RWPE2 (cell line): ENCODE data around the gene HOTAIR.

Experiments
- ATAC-seq: fragments of 200-7000 bp; cut with Tn5 transposase; 3 replicates; pipeline ENCODE4 v1.9.1; 2021; ENCODE audit warnings: low read depth
- DNase-seq: peaks from one replicate; pipeline ENCODE4 v3.0.0-alpha.2; 2020; ENCODE audit warnings: low spot score
- H3K27ac ChIP-seq: fragments of 450-650 bp; 2 replicates; pipeline ENCODE4 v1.5.1; 2017; ENCODE audit warnings: mild to moderate bottlenecking; ENCODE audit not compliant: poor library complexity, severe bottlenecking
- H3K27me3 ChIP-seq: fragments of 250-450 bp; sonication (Bioruptor Pico); 2 replicates; pipeline ENCODE4 v1.5.1; 2021; ENCODE audit warnings: mild to moderate bottlenecking, moderate library complexity; ENCODE audit not compliant: insufficient read depth, poor library complexity, severe bottlenecking
- H3K36me3 ChIP-seq: fragments of 250-450 bp; sonication (Bioruptor Pico); 2 replicates; pipeline ENCODE4 v1.5.1; 2020; ENCODE audit warnings: low read depth, mild to moderate bottlenecking, moderate library complexity
- H3K4me1 ChIP-seq: fragments of 250-450 bp; sonication (Bioruptor Pico); 2 replicates; pipeline ENCODE4 v1.5.1; 2021; ENCODE audit warnings: mild to moderate bottlenecking, moderate library complexity; ENCODE audit not compliant: insufficient read depth, poor library complexity, severe bottlenecking
- H3K4me3 ChIP-seq: fragments of 250-450 bp; sonication (Bioruptor Pico); 2 replicates; pipeline ENCODE4 v1.5.1; 2021; ENCODE audit warnings: mild to moderate bottlenecking, moderate library complexity; ENCODE audit not compliant: severe bottlenecking
- H3K9me3 ChIP-seq: fragments of 250-450 bp; sonication (Bioruptor Pico); 2 replicates; pipeline ENCODE4 v1.5.1; 2021; ENCODE audit warnings: mild to moderate bottlenecking, moderate library complexity; ENCODE audit not compliant: severe bottlenecking
- TF ChIP-seq, protein P1 (sequence below): fragments of 450-650 bp; IDR thresholded peaks from one replicate; pipeline ENCODE4 v1.5.1; 2017; ENCODE audit warnings: mild to moderate bottlenecking, moderate library complexity; ENCODE audit not compliant: poor library complexity, severe bottlenecking

Gene HOTAIR

DNA sequence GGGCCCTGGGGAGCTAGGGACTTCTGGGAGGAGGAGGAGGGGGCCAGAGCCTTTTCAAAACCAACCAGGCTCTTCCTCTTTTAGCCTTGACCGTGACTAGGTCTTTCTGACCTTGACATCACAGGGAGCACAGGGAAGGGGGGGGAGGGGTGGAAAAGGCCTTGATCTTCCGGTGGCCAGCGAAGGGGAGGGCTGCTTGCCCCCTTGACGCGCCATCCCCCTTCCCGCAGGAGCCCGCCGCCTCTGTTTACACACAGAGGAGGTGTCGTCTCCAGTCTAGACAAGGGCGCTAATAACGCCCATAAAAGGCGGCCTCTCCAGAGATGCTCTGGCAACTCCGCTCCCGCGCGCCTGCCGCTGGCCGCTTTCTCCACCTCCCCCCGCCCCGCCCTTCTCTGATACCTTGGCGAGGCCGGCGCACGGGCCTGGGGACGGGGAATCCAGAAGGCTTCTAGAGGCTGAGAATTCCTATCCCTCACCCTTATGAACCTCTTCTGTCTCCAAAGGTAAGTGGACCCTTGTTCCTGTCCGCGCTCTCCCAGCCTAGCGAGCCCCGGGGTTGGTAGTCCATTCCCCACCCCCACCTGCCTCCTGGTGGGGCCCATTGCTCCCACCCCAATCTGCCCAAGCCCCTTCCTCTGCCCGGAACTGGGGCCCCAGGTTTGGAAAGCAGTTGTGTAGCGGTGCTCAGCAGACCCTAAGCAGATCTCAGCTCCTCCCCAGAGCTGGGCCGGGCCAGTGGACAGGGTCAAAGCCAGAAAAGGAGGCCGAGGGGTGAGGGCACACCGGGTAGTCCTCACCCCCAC is 24.9 kb downstream of the HOTAIR start:
- no peaks in the 10 kb centered on the region for H3K36me3 ChIP-seq
- TF ChIP-seq, protein P1, sequence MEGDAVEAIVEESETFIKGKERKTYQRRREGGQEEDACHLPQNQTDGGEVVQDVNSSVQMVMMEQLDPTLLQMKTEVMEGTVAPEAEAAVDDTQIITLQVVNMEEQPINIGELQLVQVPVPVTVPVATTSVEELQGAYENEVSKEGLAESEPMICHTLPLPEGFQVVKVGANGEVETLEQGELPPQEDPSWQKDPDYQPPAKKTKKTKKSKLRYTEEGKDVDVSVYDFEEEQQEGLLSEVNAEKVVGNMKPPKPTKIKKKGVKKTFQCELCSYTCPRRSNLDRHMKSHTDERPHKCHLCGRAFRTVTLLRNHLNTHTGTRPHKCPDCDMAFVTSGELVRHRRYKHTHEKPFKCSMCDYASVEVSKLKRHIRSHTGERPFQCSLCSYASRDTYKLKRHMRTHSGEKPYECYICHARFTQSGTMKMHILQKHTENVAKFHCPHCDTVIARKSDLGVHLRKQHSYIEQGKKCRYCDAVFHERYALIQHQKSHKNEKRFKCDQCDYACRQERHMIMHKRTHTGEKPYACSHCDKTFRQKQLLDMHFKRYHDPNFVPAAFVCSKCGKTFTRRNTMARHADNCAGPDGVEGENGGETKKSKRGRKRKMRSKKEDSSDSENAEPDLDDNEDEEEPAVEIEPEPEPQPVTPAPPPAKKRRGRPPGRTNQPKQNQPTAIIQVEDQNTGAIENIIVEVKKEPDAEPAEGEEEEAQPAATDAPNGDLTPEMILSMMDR, result no peak
- no peak for DNase-seq
- H3K4me1 ChIP-seq, result no peaks in the 10 kb centered on the region
- no peak overlapping the region for H3K27ac ChIP-seq
- H3K9me3 ChIP-seq, result no peaks in the 10 kb centered on the region
- peaks cover 84% of the 10 kb centered on the region for H3K27me3 ChIP-seq
- H3K4me3 ChIP-seq, result no peak overlapping the region
- ATAC-seq, result no peak

DNA sequence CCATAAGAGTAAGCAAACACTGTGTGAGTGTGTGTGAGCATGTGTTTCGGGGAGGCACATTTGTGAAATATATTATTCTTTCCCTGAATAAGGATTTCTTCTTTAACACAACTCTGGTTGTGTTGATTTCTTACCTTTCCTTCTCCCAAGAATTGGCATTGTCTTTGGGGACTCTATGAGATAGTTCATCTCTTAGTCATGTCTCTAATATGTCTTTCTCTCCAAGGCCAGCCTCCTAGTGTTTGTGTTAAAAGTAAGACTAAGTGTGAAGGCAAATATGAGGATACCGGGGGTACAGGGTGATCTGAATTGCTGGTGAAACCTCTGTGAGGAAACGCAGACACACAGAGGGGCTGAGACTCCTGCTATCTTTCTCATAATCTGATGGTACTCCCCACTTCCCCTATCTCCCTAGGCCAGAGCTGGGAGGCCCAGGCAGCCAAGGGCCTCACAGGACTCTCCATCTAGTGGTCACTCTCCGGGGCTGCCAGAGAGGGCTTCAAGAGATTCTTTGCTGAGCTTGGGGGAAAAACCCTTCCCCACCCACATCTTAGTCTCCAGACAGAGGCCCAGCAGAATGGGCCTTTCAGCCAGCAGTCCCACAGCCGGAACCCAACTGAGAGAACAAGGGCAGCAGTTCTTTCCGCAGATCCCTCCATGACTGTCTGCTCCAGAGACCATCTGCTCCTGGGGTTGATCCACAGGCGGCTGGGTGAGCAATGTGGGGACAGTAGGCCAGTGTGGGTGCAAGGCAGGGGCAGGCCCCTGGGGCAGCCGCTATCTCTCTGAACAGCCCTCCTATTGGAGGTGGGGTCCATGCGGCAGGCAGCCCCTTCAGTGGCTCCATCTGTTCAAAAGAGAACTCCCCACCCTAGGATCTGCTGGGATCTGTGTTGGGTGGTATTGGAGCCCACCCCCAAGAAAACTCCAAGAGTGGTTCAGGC is 25.8 kb downstream of the HOTAIR start:
- peaks cover 84% of the 10 kb centered on the region for H3K27me3 ChIP-seq
- no peak overlapping the region for H3K4me3 ChIP-seq
- H3K9me3 ChIP-seq, result no peaks in the 10 kb centered on the region
- H3K36me3 ChIP-seq, result no peaks in the 10 kb centered on the region
- H3K27ac ChIP-seq, result no peak overlapping the region
- DNase-seq (no peak), ATAC-seq (no peak)
- H3K4me1 ChIP-seq, result no peaks in the 10 kb centered on the region
- TF ChIP-seq, protein P1, result no peak

DNA sequence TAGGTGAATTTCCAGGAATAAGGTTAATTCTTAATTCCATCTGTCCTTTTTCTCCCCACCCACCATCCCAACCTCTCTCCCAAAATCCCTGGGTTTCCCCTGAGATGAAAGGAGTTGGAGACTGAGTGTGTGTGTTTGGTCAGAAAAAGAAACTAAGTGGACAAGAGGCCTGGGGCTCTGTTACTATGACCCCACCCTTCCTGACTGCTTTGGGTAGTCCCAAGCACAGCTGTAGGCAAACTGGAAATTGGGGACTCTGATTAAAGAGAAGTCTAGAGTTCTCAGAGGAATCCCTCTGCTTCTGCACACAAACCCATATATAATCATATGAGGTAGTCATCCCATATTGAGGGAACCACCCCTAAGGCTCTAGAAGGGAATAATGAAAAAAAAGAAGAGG is 27.0 kb downstream of the HOTAIR start:
- Histone ChIP-seq H3K9me3 (no peaks in the 10 kb centered on the region), H3K36me3 (no peaks in the 10 kb centered on the region), H3K4me3 (no peak overlapping the region), H3K27me3 (peaks cover 78% of the 10 kb centered on the region), H3K27ac (no peak overlapping the region), H3K4me1 (no peaks in the 10 kb centered on the region)
- ATAC-seq (no peak), DNase-seq (no peak)
- TF ChIP-seq, protein P1, result no peak

DNA sequence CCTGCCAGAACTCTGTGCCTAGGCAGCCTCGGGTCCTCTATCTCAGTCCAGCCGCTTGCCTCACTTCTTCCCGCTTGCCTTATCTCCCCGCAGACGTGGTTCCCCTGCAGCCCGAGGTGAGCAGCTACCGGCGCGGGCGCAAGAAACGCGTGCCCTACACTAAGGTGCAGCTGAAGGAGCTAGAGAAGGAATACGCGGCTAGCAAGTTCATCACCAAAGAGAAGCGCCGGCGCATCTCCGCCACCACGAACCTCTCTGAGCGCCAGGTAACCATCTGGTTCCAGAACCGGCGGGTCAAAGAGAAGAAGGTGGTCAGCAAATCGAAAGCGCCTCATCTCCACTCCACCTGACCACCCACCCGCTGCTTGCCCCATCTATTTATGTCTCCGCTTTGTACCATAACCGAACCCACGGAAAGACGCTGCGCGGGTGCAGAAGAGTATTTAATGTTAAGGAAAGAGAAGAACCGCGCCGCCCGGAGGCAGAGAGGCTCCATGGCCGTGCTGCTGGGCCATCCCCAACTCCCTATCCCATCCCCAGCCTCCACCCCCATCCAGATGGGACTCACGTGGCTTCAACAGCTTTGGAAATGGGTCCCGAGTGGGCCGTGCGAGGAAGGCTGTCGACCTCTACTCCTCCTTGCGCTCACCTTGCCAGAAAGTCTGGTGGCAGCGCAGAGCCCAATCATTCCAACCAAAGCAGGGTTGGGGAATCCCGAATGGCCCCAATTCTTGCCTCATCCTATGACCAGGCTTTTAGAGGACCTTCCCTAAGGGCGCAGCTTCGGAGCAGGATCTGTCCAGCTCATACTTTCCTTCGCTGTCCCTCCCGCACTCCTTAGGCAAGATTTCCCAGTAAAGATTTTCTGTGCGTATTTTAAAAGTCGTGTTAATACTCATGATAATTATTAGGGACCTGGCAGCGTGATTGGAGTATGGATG is 29.6 kb downstream of the HOTAIR start:
- no peaks in the 10 kb centered on the region for H3K9me3 ChIP-seq
- peaks cover 64% of the 10 kb centered on the region for H3K27me3 ChIP-seq
- no peaks in the 10 kb centered on the region for H3K36me3 ChIP-seq
- DNase-seq (no peak), ATAC-seq (no peak)
- H3K4me3 ChIP-seq, result no peak overlapping the region
- TF ChIP-seq, protein P1, result no peak
- no peak overlapping the region for H3K27ac ChIP-seq
- H3K4me1 ChIP-seq, result no peaks in the 10 kb centered on the region
